Adipocyte (in vitro differentiated cells): Measurements from ENCODE around the gene HLF.

ENCODE experiments used
- DNase-seq: peaks from one replicate; pipeline ENCODE4 v3.0.0-alpha.2; 2015; ENCODE audit warnings: low read depth
- H3K27me3 ChIP-seq: replicated peaks from 2 replicates; pipeline ENCODE4 v1.7.0; 2013; ENCODE audit warnings: mild to moderate bottlenecking, low read length, moderate library complexity; ENCODE audit not compliant: control insufficient read depth, insufficient read depth
- H3K36me3 ChIP-seq: 2 replicates; pipeline ENCODE4 v1.7.0; 2013; ENCODE audit warnings: low read length, mild to moderate bottlenecking, moderate library complexity; ENCODE audit not compliant: control insufficient read depth, insufficient read depth, severe bottlenecking
- H3K4me1 ChIP-seq: 2 replicates; pipeline ENCODE4 v1.7.0; 2013; ENCODE audit warnings: mild to moderate bottlenecking, low read length, moderate library complexity; ENCODE audit not compliant: control insufficient read depth, insufficient read depth
- H3K4me3 ChIP-seq: 2 replicates; pipeline ENCODE4 v1.7.0; 2013; ENCODE audit warnings: mild to moderate bottlenecking, low read length, moderate library complexity
- H3K9ac ChIP-seq: 2 replicates; pipeline ENCODE4 v1.7.0; 2013; ENCODE audit warnings: mild to moderate bottlenecking, low read length, moderate library complexity
- H3K9me3 ChIP-seq: 2 replicates; pipeline ENCODE4 v1.7.0; 2013; ENCODE audit warnings: mild to moderate bottlenecking, low read length, moderate library complexity; ENCODE audit not compliant: control insufficient read depth

HLF gene

DNA sequence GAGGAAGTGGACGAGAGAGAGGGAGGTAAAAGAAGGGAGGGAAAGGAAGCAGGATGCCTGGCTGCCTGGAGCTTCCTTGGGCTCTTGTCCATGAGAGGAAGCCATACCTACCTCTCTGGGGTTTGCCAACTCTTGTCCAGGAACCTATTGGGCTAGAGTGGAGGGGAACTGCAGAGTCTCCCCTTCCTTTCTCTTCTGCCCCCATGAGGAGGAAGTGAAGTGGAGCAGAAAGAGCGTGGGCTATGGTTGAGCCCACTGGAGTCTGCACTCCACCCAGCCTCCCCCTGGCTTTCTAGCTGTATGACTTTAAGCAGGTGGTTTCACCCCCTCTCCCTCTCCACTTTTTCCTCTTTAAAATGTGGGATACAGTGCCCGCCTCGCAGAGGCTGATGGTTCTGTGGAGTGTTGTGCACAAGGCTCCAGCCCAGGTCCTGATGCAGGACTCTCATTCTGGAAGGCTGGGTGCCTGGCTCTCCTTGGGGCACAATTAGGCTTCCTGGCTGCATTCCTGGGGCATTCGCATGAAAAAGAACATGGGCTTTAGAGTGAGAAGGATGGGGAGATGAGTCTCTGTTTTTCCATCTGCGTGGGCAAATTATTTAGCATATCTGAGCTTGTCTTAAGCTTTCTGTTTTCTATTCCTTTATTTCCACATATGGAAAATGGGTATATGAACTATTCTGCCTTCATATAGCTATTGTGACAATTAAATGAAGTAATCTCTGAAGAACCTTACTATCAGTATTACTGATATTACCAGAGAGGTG lies 40.7 kb downstream of the HLF start:
- no peaks in the 10 kb centered on the region for H3K9me3 ChIP-seq
- H3K4me3 ChIP-seq: no peak overlapping the region
- no peaks in the 10 kb centered on the region for H3K36me3 ChIP-seq
- no peak overlapping the region for H3K9ac ChIP-seq
- H3K27me3 ChIP-seq: no peaks in the 10 kb centered on the region
- no peak for DNase-seq
- peaks cover 12% of the 10 kb centered on the region for H3K4me1 ChIP-seq

DNA sequence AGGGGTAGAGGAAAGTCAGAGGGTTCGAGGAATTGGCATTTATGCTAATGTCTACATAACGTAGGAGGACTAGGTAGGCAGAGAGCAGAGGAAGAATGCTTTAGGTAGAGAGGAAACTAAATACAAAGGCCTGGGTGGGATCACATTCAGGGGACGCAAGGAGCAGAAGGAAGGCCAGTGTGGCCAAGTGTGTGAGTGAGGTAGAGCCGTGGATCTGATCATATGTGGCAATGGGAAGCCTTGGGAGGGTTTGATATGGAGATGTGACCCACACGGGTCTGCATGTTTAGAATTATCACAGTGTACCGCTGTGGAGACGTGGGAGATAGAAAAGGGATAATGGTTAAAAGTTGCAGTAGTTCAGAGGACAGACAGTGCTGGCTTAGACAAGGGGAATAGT lies 43.1 kb downstream of the HLF start:
- Histone ChIP-seq H3K9me3 (no peaks in the 10 kb centered on the region), H3K36me3 (no peaks in the 10 kb centered on the region)

DNA sequence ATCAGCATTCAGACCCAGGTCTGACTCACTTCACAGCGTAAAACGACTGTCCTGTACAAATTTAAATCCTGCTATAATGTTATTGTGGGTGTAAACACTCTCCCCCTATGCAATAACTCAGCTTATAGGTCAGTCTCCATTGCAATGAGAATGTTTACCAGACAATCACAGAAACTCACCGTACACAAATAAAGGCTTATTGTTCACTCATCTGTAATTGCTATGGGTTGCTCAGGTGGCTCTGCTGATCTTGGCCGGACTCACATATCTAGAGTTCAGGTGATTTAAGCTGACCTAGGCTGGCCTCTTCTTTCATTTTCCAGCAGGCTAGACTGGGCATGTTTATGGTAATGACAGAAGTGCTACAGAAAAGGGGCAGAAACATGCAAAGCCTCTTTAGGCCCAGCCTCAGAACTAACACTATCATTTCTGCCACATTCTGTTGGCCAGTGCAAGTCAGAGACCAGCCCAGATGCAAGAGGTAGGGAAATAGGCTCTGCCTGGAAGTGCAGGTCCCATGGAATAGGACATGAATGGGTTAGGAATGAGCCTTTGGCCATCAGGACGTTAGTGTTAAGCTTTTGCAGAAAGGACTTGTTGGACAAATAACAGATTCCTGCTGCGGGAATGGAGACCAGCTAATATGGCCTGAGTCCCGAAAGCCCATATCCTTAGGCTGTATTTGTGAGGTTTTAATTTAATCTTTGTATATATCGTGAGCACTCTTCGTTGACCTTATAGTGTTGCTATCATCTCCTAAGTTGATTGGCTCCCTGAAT lies 44.0 kb downstream of the HLF start:
- Histone ChIP-seq H3K9ac (no peak overlapping the region), H3K27me3 (no peaks in the 10 kb centered on the region), H3K9me3 (no peaks in the 10 kb centered on the region), H3K4me3 (no peak overlapping the region), H3K4me1 (peaks cover 5% of the 10 kb centered on the region), H3K36me3 (no peaks in the 10 kb centered on the region)
- DNase-seq: no peak

More for the DNA sequence above, 43.1 kb downstream of the HLF start:
- peaks cover 5% of the 10 kb centered on the region for H3K4me1 ChIP-seq
- DNase-seq: no peak
- H3K9ac ChIP-seq: no peak overlapping the region
- H3K4me3 ChIP-seq: no peak overlapping the region
- H3K27me3 ChIP-seq: no peaks in the 10 kb centered on the region

DNA sequence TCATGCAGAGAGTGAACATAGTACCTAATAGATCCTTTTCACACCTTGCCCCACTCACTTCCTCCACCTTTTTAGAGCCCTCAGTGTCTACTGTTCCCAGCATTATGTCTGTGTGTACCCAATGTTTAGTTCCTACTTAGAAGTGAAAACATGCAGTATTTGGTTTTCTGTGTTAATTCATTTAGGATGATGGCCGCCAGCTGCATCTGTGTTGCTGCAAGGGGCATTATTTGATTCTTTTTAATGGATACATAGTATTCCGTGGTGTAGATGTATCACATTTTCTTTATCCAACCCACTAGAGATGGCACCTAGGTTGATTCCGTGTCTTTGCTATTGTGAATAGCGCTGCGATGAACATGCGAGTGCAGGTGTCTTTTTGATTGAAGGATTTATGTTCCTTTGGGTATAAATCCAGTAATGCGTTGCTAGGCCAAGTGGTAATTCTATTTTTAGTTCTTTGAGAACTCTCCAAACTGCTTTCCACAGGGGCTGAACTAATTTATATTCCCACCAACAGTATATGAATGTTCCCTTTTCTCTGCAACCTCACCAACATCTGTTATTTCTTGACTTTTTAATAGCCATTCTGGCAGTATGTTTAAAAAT lies 47.1 kb downstream of the HLF start:
- Histone ChIP-seq H3K27me3 (no peaks in the 10 kb centered on the region), H3K4me3 (no peak overlapping the region), H3K9ac (no peak overlapping the region), H3K9me3 (no peaks in the 10 kb centered on the region), H3K36me3 (no peaks in the 10 kb centered on the region), H3K4me1 (no peaks in the 10 kb centered on the region)
- no peak for DNase-seq

DNA sequence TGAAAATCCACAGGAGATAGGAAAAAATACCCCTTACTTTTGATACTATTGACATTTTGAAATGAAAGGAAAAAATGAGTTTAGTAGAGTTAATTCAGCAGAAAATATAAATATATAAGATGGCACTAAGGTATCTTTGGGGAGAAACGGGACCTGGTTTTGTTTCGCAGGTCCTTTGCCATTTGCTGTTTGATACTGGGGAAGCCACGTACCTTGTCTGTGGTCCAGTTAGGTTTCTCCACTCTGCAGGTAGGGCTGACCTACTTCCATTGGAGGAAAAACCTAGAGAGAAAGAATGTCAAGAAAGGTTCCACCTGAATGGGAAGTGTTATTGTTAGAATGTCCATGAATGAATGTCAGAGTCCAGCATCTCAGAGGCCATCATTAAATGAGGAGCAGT lies 48.1 kb downstream of the HLF start:
- no peaks in the 10 kb centered on the region for H3K9me3 ChIP-seq
- H3K27me3 ChIP-seq: no peaks in the 10 kb centered on the region
- no peak overlapping the region for H3K9ac ChIP-seq
- H3K4me1 ChIP-seq: no peaks in the 10 kb centered on the region
- DNase-seq: no peak
- H3K4me3 ChIP-seq: no peak overlapping the region
- H3K36me3 ChIP-seq: no peaks in the 10 kb centered on the region

DNA sequence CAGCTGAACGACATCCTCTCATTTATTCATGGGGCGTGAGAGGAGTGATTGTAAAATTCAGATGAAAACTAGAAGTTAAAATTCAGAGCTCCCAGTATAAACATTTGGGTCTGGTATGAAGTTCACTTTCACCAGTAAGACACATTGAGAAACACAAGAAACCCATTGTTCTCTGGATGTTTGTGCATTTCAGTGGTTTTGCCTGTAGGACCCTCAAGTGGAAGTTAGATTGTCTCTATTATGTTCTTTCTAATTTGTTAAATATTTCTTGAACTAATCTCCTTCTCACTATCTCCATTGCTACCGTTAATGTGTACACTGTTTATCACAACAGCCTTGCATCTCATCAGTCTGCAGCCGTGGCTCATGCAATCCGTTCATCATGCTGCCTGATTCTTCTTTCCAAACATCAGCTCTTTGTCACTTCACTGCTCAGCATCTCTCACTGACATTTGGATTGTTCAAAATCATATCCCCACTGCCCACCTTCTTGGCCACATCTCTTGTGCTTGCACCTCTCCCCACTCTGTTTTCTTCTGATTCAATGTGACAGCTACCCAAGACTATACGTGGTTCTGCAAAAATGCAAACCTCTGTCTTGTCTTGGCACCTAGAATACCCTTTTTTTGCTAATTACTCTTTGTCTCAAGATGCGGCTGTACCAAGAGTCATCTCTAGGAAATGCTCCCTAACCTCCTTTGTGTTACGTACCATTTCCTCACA lies 49.5 kb downstream of the HLF start:
- Histone ChIP-seq H3K9ac (no peak overlapping the region), H3K4me1 (no peaks in the 10 kb centered on the region), H3K9me3 (no peaks in the 10 kb centered on the region), H3K36me3 (no peaks in the 10 kb centered on the region), H3K27me3 (no peaks in the 10 kb centered on the region), H3K4me3 (no peak overlapping the region)
- no peak for DNase-seq

DNA sequence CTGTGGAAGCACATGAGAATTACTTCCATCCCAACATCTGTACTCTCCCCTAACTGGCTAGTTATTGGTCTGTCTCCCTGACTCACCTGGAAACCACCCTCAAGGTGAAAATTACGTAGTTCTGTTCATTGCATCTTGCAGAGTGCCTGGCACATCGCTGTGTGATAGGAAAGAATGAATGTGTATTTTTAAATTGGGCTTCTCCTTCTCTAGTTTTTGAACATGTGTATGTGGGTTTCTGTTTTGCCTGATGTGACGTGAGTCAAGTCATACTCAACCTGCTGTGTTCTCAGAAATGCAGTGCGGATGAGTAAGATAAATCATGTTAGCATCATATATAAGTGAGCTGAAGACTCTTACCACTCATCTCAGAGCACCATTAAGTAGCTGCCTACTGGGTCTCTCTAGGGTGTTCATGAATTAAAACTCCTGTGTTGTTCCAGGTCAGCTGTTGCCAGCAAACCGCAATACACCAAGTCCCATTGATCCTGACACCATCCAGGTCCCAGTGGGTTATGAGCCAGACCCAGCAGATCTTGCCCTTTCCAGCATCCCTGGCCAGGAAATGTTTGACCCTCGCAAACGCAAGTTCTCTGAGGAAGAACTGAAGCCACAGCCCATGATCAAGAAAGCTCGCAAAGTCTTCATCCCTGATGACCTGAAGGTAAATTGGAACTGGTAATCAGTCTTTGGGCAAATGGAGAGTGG lies 50.2 kb downstream of the HLF start:
- DNase-seq: no peak
- no peaks in the 10 kb centered on the region for H3K27me3 ChIP-seq
- H3K9ac ChIP-seq: no peak overlapping the region
- H3K4me3 ChIP-seq: no peak overlapping the region
- H3K4me1 ChIP-seq: no peaks in the 10 kb centered on the region
- H3K9me3 ChIP-seq: no peaks in the 10 kb centered on the region
- H3K36me3 ChIP-seq: no peaks in the 10 kb centered on the region

DNA sequence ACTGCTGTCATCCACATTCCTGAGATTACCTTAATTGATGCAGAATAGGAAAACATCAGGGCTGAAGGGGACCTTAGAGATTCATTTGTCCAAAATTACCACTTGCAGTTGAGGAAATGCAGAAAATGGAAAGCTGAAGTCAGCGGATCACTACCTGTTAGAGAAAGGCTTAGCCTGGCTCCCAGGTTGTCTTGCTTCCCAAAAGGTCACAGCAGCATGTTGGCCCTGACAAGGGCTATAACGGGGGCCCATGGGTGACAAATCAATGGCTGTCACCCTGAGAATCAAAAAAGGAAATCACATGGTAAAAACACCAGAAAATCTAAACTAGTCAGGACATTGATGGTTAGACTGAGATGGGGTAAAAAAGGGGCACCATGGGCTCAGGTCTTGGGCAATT lies 51.7 kb downstream of the HLF start:
- Histone ChIP-seq H3K4me3 (no peak overlapping the region), H3K9me3 (no peaks in the 10 kb centered on the region)
- no peak for DNase-seq

DNA sequence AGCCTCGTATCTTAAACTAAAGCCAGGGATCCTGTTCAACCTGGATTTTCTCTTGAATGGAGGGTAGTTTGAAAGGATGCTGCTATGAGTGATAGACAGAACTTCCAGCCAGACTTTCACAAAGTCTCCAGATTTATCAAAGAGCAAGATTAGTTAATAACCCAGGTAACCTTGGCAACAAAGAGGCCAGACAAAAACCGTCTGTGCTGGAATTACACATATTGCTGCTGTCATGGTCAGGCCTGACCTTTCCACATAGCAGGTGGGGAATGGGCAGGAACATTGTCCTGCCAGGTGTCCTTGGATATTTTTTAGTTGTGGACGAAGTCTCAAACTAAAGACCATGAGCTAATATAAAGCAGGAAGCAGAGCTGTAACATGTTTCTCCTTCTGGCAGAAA lies 52.5 kb downstream of the HLF start:
- Histone ChIP-seq H3K4me3 (no peak overlapping the region), H3K4me1 (no peaks in the 10 kb centered on the region), H3K36me3 (no peaks in the 10 kb centered on the region), H3K27me3 (no peaks in the 10 kb centered on the region), H3K9ac (no peak overlapping the region), H3K9me3 (no peaks in the 10 kb centered on the region)
- no peak for DNase-seq

More for the DNA sequence above, 51.7 kb downstream of the HLF start:
- H3K27me3 ChIP-seq: no peaks in the 10 kb centered on the region
- H3K36me3 ChIP-seq: no peaks in the 10 kb centered on the region
- H3K9ac ChIP-seq: no peak overlapping the region
- H3K4me1 ChIP-seq: no peaks in the 10 kb centered on the region

DNA sequence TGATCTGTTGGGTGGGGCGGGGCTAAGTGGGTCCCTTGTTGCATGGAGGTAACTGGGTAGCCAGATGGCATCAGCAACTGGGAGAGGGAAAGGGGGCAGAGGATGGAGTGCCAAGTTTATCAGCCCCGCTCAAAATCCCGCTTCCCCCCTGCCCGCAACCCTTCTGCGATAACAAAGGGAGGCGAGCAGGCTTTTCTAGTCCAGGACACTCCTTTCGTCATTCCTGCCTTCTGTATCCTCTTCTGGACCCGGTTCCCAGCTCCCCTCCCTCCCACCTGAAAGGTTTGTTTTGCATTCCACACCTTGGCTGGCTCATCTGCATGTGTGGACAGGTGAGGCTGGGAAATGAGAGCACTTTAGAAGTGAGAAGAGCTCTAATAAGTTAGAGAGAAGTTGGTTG lies 53.3 kb downstream of the HLF start:
- H3K4me3 ChIP-seq: no peak overlapping the region
- H3K4me1 ChIP-seq: no peaks in the 10 kb centered on the region
- H3K36me3 ChIP-seq: no peaks in the 10 kb centered on the region
- H3K27me3 ChIP-seq: no peaks in the 10 kb centered on the region
- DNase-seq: no peak
- no peak overlapping the region for H3K9ac ChIP-seq
- H3K9me3 ChIP-seq: no peaks in the 10 kb centered on the region
